BJ (cell line): ENCODE measurements around the gene RELT. TPM values are rescaled to one million over a fixed set of nuclear protein-coding genes. Genes with fewer than 3 reads are reported as not detected.

Source experiments
- CTCF ChIA-PET: fragments of 350-600 bp; formaldehyde crosslinking; extraction: SDS; loops from one replicate; lab custom pipeline; 2021; ENCODE audit warnings: antibody characterized with exemption, inconsistent platforms; lab: Yijun Ruan, JAX
- POLR2A ChIA-PET: fragments of 300-600 bp; sonication (Branson Sonifier 250); formaldehyde crosslinking; extraction: SDS; loops from one replicate; lab custom pipeline; 2021; ENCODE audit warnings: antibody characterized with exemption; lab: Charles Lee
- DNase-seq: peaks from one replicate; pipeline ENCODE4 v3.0.0-alpha.2; 2011; ENCODE audit warnings: low read depth
- H3K27me3 ChIP-seq: 2 replicates; pipeline ENCODE4 v1.6.0; 2011; ENCODE audit warnings: low read length; ENCODE audit not compliant: control insufficient read depth, insufficient read depth
- H3K36me3 ChIP-seq: 2 replicates; pipeline ENCODE4 v1.5.1; 2011; ENCODE audit warnings: low read length; ENCODE audit not compliant: control insufficient read depth, insufficient read depth
- H3K4me3 ChIP-seq: 2 replicates; pipeline ENCODE4 v1.5.1; 2011; ENCODE audit warnings: low read depth, mild to moderate bottlenecking, control low read depth, low read length
- CTCF ChIP-seq: IDR thresholded peaks from 2 replicates; pipeline ENCODE4 v1.5.1; 2011; ENCODE audit warnings: low read depth, mild to moderate bottlenecking, control low read depth, inconsistent platforms, low read length, moderate library complexity; ENCODE audit not compliant: insufficient read depth
- polyA plus RNA-seq: library from polyadenylated mRNA; depleted of rRNA; stranded (reverse); fragments of >200 nt; gene quantifications from 2 replicates; pipeline ENCODE4 v1.2.3, GENCODE V29; 2011

The RELT gene
- polyA plus RNA-seq, 1 experiment: 3.7 TPM

DNA sequence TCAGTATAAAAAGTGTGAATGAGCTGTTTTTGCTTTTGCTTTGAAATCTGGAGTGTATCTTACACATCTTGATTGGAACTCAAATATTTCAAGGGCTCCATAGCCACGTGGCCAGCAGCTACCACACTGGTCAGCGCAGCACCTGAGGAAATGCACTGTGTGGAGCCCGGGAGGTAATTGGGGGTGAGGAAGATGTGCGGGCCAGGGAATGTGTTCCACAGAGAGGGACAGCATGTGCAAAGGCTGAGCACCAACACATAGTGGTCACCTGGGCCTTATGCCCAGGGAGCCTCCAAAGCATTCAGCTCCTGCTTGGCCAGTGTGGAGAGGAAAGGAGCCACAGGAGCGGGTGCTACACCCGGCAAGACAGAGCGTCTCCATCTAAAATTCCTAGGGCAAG lies 20.8 kb downstream of the RELT start:
- POLR2A ChIA-PET: no interaction called here
- Histone ChIP-seq H3K36me3 (peaks cover 12% of the 10 kb centered on the region), H3K27me3 (no peaks in the 10 kb centered on the region), H3K4me3 (no peak overlapping the region)
- CTCF ChIA-PET: interaction anchor here (0.6 to 9.7 kb wide), 13 partner anchors 17 to 265 kb away, joined by 3 to 100 read pairs (median 4); partner anchors contain the start of gene RELT
- TF ChIP-seq CTCF: no peak
- DNase-seq: no peak

DNA sequence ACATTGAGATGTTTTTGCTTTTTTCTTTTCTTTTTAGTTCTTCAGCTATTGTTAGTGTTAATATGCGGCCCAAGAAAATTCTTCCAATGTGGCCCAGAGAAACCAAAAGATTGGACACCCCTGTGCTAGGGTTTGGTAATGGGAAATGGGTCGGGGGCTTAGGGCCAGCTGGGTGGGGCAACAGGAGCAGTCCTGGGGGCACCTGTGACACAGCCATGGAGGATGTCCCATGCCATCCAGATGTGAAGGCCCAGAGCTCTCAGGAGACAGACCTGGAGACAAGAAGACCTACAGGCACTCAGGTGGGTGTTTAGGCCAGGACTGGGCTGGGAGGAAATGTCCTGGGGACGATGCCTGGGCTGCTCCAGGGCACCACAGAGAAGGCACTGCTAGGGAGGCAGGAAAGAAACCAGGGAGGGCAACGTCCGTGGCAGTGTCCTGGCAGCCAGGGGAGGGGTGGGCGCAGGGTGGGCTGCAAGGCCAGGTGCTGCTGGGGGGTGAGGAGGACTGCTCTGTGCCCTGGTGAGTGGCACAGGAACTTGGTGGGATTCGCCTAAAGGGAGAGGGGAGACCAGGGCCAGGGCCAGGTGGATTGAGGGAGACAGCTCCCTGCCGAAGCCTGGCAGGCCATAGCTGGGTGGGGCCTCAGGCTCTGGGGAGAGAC lies 21.4 kb downstream of the RELT start:
- ChIA-PET POLR2A (no interaction called here), CTCF (interaction anchor here (0.6 to 9.7 kb wide), 8 partner anchors 18 to 265 kb away, joined by 3 to 100 read pairs (median 4); no protein-coding TSS in a partner anchor)
- DNase-seq: no peak
- Histone ChIP-seq H3K27me3 (no peaks in the 10 kb centered on the region), H3K36me3 (peaks cover 12% of the 10 kb centered on the region), H3K4me3 (no peak overlapping the region)
- no peak for TF ChIP-seq CTCF

DNA sequence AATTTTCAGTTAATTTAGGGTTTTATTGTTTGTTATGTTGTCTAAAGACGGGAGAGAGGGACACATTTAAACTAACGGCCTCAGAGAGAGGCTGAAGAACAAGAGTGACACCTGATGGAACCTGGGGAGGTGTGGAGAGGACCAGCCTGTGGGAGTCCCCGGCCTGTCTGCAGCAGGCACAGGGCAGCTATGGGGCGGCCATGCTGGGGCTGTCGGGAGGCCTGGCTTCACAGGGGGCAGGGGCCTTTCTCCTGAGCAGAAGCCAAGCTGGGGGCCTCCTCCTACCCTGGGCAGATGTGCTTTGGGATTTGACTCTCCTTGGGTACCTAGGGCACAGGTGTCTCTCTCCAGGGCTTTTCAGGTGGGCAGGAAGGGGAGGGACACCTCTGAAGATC lies 21.9 kb downstream of the RELT start:
- POLR2A ChIA-PET: no interaction called here
- no peak for TF ChIP-seq CTCF
- Histone ChIP-seq H3K4me3 (no peak overlapping the region), H3K27me3 (no peaks in the 10 kb centered on the region), H3K36me3 (peaks cover 11% of the 10 kb centered on the region)
- CTCF ChIA-PET: interaction anchor here (1.6 to 9.7 kb wide), 3 partner anchors 47 to 264 kb away, joined by 9 to 100 read pairs (median 10); no protein-coding TSS in a partner anchor
- DNase-seq: no peak

DNA sequence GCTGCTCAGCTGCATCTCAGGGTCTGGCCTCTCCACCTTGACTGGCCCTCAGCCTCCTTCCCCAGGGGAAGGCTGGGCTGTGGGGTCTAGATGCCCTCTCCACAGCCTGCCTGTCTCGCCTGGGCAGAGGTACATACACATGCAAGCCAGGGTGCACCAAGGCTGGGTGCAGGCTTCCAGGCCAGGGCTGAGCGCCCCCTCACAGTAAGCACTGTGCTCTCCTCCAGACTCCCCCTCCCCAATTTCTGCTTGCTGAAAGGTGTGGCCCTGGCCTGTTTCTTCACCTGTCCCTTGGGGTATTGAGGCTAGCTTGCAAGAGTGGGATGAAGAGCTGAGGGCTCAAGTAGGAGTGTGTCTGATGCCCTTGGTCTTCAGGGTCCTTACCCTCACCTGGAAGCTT lies 22.5 kb downstream of the RELT start:
- Histone ChIP-seq H3K27me3 (no peaks in the 10 kb centered on the region), H3K36me3 (peaks cover 11% of the 10 kb centered on the region), H3K4me3 (no peak overlapping the region)
- CTCF ChIA-PET: interaction anchor here (1.5 to 9.7 kb wide), 3 partner anchors 48 to 263 kb away, joined by 4 to 100 read pairs (median 9); no protein-coding TSS in a partner anchor
- no peak for TF ChIP-seq CTCF
- no peak for DNase-seq
- POLR2A ChIA-PET: no interaction called here

DNA sequence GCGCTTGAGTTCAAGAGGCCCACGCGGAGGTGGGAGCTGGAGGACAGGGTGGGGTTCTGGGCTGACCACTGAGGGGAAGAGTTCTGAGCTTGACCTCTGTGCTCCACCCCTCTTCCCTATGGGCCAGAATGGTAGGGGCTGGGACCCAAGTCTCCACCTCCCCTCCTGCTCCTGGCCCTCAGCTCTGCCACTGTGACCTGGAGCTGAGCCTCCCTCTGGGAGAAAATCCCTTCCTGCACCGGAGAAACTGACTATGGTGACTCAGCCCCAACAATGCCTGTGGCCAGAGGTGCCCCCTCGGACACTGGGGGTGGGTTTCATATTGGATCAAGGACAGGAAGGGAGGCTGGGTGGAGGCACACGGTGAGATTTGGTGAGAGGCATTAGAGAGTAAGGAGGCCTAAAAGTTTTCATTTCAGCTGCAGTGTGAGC lies 23.0 kb downstream of the RELT start:
- no peaks in the 10 kb centered on the region for H3K27me3 ChIP-seq
- POLR2A ChIA-PET: no interaction called here
- peaks cover 10% of the 10 kb centered on the region for H3K36me3 ChIP-seq
- H3K4me3 ChIP-seq: no peak overlapping the region
- TF ChIP-seq CTCF: no peak
- CTCF ChIA-PET: interaction anchor here (0.7 to 9.7 kb wide), 6 partner anchors 13 to 263 kb away, joined by 3 to 100 read pairs (median 5); partner anchors contain the start of gene RELT
- no peak for DNase-seq
